K562 (cell line): ENCODE results near the gene TMEM79. TPM values are rescaled to one million over a fixed set of nuclear protein-coding genes. Genes with fewer than 3 reads are reported as not detected.

ENCODE experiments used
- CBX3 ChIP-seq, 2 experiments: IDR thresholded peaks; 1 replicate in 1 of 2; 2 replicates in 1 of 2; pipeline ENCODE4 v1.6.1; 2012; ENCODE audit warnings: inconsistent platforms in 2 of 2, low read length in 2 of 2, borderline replicate concordance in 1 of 2, control low read depth in 1 of 2
- E2F3 ChIP-seq: fragments of 250-450 bp; sonication (Bioruptor Pico); IDR thresholded peaks from 2 replicates; pipeline ENCODE4 v1.4.0; 2020; ENCODE audit warnings: mild to moderate bottlenecking
- E2F8 ChIP-seq: fragments of 450-650 bp; IDR thresholded peaks from 2 replicates; pipeline ENCODE4 v1.7.1; 2018; ENCODE audit warnings: mild to moderate bottlenecking, low read depth; ENCODE audit not compliant: partially characterized antibody
- EGR1 ChIP-seq: fragments of 450-650 bp; conservative IDR thresholded peaks from 2 replicates; pipeline ENCODE4 v1.6.1; 2017; ENCODE audit warnings: mild to moderate bottlenecking
- EZH2 ChIP-seq: IDR thresholded peaks from 2 replicates; pipeline ENCODE4 v1.6.1; 2012; ENCODE audit warnings: low read depth, mild to moderate bottlenecking, inconsistent platforms, low read length, borderline replicate concordance
- HNRNPLL ChIP-seq: fragments of 200-400 bp; formaldehyde crosslinking; IDR thresholded peaks from 2 replicates; pipeline ENCODE4 v1.6.1; 2017; ENCODE audit warnings: low read length, low read depth, mild to moderate bottlenecking; ENCODE audit not compliant: poor library complexity, severe bottlenecking
- ILK ChIP-seq: fragments of 450-650 bp; IDR thresholded peaks from 2 replicates; pipeline ENCODE4 v1.6.1; 2016; ENCODE audit warnings: missing genetic modification characterization, low read depth, mild to moderate bottlenecking, missing compliant biosample characterization, moderate library complexity, borderline replicate concordance
- MAFF ChIP-seq: IDR thresholded peaks from 2 replicates; pipeline ENCODE4 v1.6.1; 2012; ENCODE audit warnings: low read length, improper control_type of control experiment
- PKNOX1 ChIP-seq: fragments of 450-650 bp; IDR thresholded peaks from 2 replicates; pipeline ENCODE4 v1.6.1; 2016
- RBFOX2 ChIP-seq: fragments of 200-400 bp; formaldehyde crosslinking; IDR thresholded peaks from 2 replicates; pipeline ENCODE4 v1.6.1; 2017; ENCODE audit warnings: low read depth, mild to moderate bottlenecking, low read length, moderate library complexity
- RBM22 ChIP-seq: fragments of 200-400 bp; formaldehyde crosslinking; IDR thresholded peaks from 2 replicates; pipeline ENCODE4 v1.6.1; 2018; ENCODE audit warnings: low read length, low read depth; ENCODE audit not compliant: poor library complexity, severe bottlenecking
- SMAD1 ChIP-seq: fragments of 150-350 bp; IDR thresholded peaks from 2 replicates; pipeline ENCODE4 v1.6.1; 2014; ENCODE audit warnings: low read length, low read depth; ENCODE audit not compliant: partially characterized antibody
- SP1 ChIP-seq: sonication (generic); formaldehyde crosslinking; IDR thresholded peaks from 2 replicates; pipeline ENCODE4 v1.8.1; 2022; ENCODE audit warnings: mild to moderate bottlenecking, missing genetic modification reagents
- SPI1 ChIP-seq: IDR thresholded peaks from 2 replicates; pipeline ENCODE4 v1.6.1; 2011; ENCODE audit warnings: low read depth, low read length, control low read depth, borderline replicate concordance
- ZNF384 ChIP-seq: IDR thresholded peaks from 2 replicates; pipeline ENCODE4 v1.6.1; 2012; ENCODE audit warnings: low read depth, low read length, improper control_type of control experiment
- polyA plus RNA-seq, 8 experiments: library from polyadenylated mRNA; depleted of rRNA in 4 of 8; stranded (reverse) in 5 of 8; unstranded in 3 of 8; fragments of >200 nt; fragmentation: Nextera tagmentation in 2 of 8; fragmentation: Illumina TruSeq in 1 of 8; extraction: Ambion mirVana in 2 of 8; extraction: Trizol in 1 of 8; gene quantifications; 2 replicates each; pipeline versions ENCODE4 v1.2.1 to v1.2.3, GENCODE V29; 2011 to 2014; ENCODE audit warnings: inconsistent platforms in 1 of 8, missing spikeins in 1 of 8
- total RNA-seq, 7 experiments: library from RNA; depleted of rRNA in 6 of 7; stranded (reverse); fragments of >200 nt in 6 of 7; fragmentation: Illumina TruSeq in 2 of 7; extraction: Trizol in 2 of 7; gene quantifications; 2 replicates each; pipeline versions ENCODE4 v1.2.1 to v1.2.3, GENCODE V29; 2011 to 2021; ENCODE audit warnings: low replicate concordance in 1 of 7
- TF ChIP-seq, protein P1 (sequence below): sonication (generic); formaldehyde crosslinking; IDR thresholded peaks from 2 replicates; pipeline ENCODE4 v1.8.1; 2023; ENCODE audit warnings: mild to moderate bottlenecking, missing genetic modification reagents
- TF ChIP-seq, protein P2 (sequence below): fragments of 250-450 bp; sonication (Bioruptor Pico); IDR thresholded peaks from 2 replicates; pipeline ENCODE4 v1.8.0; 2022; ENCODE audit warnings: moderate library complexity, mild to moderate bottlenecking, inconsistent platforms
- TF ChIP-seq, protein P3 (sequence below): sonication (generic); formaldehyde crosslinking; IDR thresholded peaks from 2 replicates; pipeline ENCODE4 v1.8.1; 2023; ENCODE audit warnings: mild to moderate bottlenecking, missing genetic modification reagents, moderate library complexity

The TMEM79 gene
- total and polyA plus RNA-seq, 9 of the 15 experiments (the other 6 are each of a cell fraction or from before 2014, with no cell fraction given) = 0.69 to 6.8 (median 4.0) TPM

- TF ChIP-seq MAFF (peak; percentile 78; the same call in 1 of the 2 replicates), CBX3 (IDR thresholded peaks at IDR 0.05; ENCODE audit: borderline replicate concordance in 1 of 2, low read length in 2 of 2) (peak in 1 of 2 experiments; percentile 84; a peak in 1 of 3 replicates), ILK (tag) (no peak), E2F8 (peak; percentile 79), E2F3 (CRISPR knock-in tag) (peak; percentile 88; the same call in 1 of the 2 replicates), ZNF384 (peak; percentile 81), SPI1 (0 out of 2 replicates have a peak, but pooled peaks have one; percentile 4), RBFOX2 (peak; percentile 100), PKNOX1 (peak; percentile 57; the same call in 1 of the 2 replicates), RBM22 (peak; percentile 59), EGR1 (0 out of 2 replicates have a peak, but pooled peaks have one; percentile 57), SMAD1 (peak; percentile 51), SP1 (peak; percentile 94), EZH2 (no peak), HNRNPLL (peak; percentile 42)
- TF ChIP-seq, protein P1, sequence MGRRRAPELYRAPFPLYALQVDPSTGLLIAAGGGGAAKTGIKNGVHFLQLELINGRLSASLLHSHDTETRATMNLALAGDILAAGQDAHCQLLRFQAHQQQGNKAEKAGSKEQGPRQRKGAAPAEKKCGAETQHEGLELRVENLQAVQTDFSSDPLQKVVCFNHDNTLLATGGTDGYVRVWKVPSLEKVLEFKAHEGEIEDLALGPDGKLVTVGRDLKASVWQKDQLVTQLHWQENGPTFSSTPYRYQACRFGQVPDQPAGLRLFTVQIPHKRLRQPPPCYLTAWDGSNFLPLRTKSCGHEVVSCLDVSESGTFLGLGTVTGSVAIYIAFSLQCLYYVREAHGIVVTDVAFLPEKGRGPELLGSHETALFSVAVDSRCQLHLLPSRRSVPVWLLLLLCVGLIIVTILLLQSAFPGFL = 0 out of 2 replicates have a peak, but pooled peaks have one; percentile 26
- TF ChIP-seq, protein P2, sequence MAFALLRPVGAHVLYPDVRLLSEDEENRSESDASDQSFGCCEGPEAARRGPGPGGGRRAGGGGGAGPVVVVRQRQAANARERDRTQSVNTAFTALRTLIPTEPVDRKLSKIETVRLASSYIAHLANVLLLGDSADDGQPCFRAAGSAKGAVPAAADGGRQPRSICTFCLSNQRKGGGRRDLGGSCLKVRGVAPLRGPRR (CRISPR knock-in tag) = no peak
- TF ChIP-seq, protein P3, sequence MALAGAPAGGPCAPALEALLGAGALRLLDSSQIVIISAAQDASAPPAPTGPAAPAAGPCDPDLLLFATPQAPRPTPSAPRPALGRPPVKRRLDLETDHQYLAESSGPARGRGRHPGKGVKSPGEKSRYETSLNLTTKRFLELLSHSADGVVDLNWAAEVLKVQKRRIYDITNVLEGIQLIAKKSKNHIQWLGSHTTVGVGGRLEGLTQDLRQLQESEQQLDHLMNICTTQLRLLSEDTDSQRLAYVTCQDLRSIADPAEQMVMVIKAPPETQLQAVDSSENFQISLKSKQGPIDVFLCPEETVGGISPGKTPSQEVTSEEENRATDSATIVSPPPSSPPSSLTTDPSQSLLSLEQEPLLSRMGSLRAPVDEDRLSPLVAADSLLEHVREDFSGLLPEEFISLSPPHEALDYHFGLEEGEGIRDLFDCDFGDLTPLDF (CRISPR knock-in tag) = peak; percentile 77
Observed at GRCh38 chr1:156282479-156283222, 1.5 kb upstream of the TMEM79 start, which contains the start of gene SMG5 (continued).
